Chondrocyte (in vitro differentiated cells): ENCODE results near the gene STAB1. TPM values are rescaled to one million over a fixed set of nuclear protein-coding genes. Genes with fewer than 3 reads are reported as not detected.

Source experiments
- DNase-seq: peaks from one replicate; pipeline ENCODE4 v3.0.0; 2021; ENCODE audit warnings: mixed read lengths, low spot score
- H3K27ac Mint-ChIP-seq: one replicate; pipeline ENCODE4 v1.8.0; 2021; ENCODE audit warnings: mild to moderate bottlenecking, moderate library complexity, mixed read lengths; ENCODE audit not compliant: unreplicated experiment
- H3K27me3 Mint-ChIP-seq: 2 replicates; pipeline ENCODE4 v1.8.0; 2021; ENCODE audit warnings: low read depth, mixed read lengths
- H3K36me3 Mint-ChIP-seq: 2 replicates; pipeline ENCODE4 v1.8.0; 2021; ENCODE audit warnings: low read depth, mixed read lengths
- H3K4me1 Mint-ChIP-seq: 2 replicates; pipeline ENCODE4 v1.8.0; 2021; ENCODE audit warnings: low read depth, mild to moderate bottlenecking, mixed read lengths
- H3K4me3 Mint-ChIP-seq: one replicate; pipeline ENCODE4 v1.8.0; 2021; ENCODE audit warnings: mild to moderate bottlenecking, moderate library complexity, mixed read lengths; ENCODE audit not compliant: unreplicated experiment
- H3K9me3 Mint-ChIP-seq: 2 replicates; pipeline ENCODE4 v1.8.0; 2021; ENCODE audit warnings: low read depth, mixed read lengths
- CTCF ChIP-seq: fragments of 200-600 bp; sonication (generic); IDR thresholded peaks from 2 replicates; pipeline ENCODE4 v1.5.0; 2021; ENCODE audit warnings: antibody characterized with exemption, mild to moderate bottlenecking, moderate library complexity
- total RNA-seq: library from RNA; stranded (reverse); gene quantifications from 3 replicates; pipeline ENCODE4 v1.2.1, GENCODE V29; 2021

STAB1 gene
- total RNA-seq, 1 donor from 2014 or later = not detected

- DNase-seq = no peak
- H3K4me3 Mint-ChIP-seq = no peak overlapping the region
- H3K4me1 Mint-ChIP-seq = peaks cover 4% of the 10 kb centered on the region
- no peaks in the 10 kb centered on the region for H3K27me3 Mint-ChIP-seq
- no peak for TF ChIP-seq CTCF
- peaks cover 21% of the 10 kb centered on the region for H3K36me3 Mint-ChIP-seq
- no peaks in the 10 kb centered on the region for H3K9me3 Mint-ChIP-seq
- H3K27ac Mint-ChIP-seq = no peak overlapping the region
These were observed 1.7 kb upstream of the STAB1 start for GRCh38 chr3:52493232-52494017.

DNA sequence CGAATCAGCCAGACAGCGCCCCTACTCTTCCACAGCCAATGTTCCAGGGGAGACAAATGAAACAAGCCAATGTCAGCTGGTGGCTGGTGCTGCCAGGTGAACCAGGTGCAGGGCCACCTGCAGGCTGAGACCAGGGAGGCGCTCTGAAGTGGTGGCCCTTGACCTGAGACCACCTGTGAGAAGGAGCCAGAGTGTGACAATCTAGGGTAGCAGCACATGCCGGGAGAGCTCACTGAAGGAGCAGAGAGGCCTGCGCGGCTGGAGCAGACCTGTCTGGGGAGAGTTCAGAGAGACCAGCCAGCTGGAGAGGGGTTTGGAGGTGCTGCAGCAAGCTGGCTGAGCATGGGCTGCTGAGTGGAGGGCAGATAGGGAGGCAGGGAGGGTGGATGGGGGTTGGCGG is 693 bp upstream of the STAB1 start:
- Mint-ChIP-seq H3K9me3 (no peaks in the 10 kb centered on the region), H3K4me3 (no peak overlapping the region), H3K27me3 (no peaks in the 10 kb centered on the region), H3K27ac (no peak overlapping the region), H3K4me1 (peaks cover 4% of the 10 kb centered on the region), H3K36me3 (peaks cover 19% of the 10 kb centered on the region)
- DNase-seq = no peak
- no peak for TF ChIP-seq CTCF

DNA sequence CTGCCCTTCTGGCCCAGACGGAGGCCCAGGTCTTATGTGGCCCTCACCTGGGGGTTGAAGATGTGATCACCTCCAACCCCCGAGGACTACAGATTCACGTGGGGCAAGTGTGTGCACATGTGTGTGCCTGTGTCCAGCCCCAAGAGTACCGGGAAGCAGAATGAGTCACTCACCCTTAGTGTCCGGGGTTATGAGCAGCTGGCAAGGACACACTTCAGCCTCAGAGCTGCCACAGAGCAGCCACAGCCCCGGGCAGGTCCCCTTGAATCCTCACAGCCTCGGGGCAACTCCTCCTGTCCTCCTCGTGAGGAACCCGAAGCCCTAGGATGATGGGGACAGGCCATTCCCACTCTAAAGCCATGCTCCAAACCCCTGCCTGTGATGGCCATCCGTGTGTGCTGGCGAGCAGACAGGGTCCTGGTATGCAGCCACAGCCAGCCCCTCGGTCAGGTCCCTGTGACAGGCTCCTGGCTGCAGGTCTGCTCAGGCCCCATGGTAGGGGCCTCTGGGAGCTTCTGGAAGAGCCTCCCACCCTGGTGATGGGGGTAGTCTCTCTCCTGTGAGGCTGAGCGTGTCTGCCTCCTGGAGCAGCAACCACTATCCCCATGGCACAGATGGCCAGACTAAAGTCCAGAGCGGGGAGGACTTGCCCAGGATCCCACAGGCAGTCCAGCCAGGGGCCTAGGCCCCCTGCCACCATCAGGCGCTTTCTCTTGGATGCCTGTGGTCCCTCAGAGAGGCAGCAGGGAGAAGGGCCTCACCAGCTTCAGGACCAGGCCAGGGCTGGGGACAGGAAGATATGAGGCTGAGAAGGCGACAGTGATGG is 852 bp downstream of the STAB1 start:
- Mint-ChIP-seq H3K27ac (no peak overlapping the region), H3K4me3 (no peak overlapping the region), H3K4me1 (no peaks in the 10 kb centered on the region), H3K27me3 (no peaks in the 10 kb centered on the region), H3K9me3 (no peaks in the 10 kb centered on the region), H3K36me3 (peaks cover 14% of the 10 kb centered on the region)
- no peak for DNase-seq
- no peak for TF ChIP-seq CTCF

GRCh38 chr3:52498137-52499054 is 3.3 kb downstream of the STAB1 start:
- H3K4me3 Mint-ChIP-seq = no peak overlapping the region
- no peak overlapping the region for H3K27ac Mint-ChIP-seq
- DNase-seq = no peak
- H3K36me3 Mint-ChIP-seq = no peaks in the 10 kb centered on the region
- H3K27me3 Mint-ChIP-seq = no peaks in the 10 kb centered on the region
- H3K9me3 Mint-ChIP-seq = no peaks in the 10 kb centered on the region
- no peak for TF ChIP-seq CTCF
- H3K4me1 Mint-ChIP-seq = no peaks in the 10 kb centered on the region

DNA sequence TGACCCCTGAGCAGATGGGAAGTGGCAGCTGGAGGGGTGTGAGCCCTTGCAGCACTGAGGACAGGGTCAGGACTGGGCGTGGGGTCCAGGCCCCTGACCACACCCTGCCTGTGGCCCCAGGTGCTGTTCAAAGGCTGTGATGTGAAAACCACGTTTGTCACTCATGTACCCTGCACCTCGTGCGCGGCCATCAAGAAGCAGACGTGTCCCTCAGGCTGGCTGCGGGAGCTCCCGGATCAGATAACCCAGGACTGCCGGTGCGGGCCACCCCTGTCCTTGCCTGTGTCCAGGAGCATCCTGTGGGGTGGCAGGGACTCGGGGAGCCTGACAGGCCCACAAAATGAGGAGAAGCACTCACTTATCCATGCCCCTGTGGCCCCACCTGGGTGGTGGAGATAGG is 5.9 kb downstream of the STAB1 start:
- Mint-ChIP-seq H3K4me1 (no peaks in the 10 kb centered on the region), H3K4me3 (no peak overlapping the region), H3K9me3 (no peaks in the 10 kb centered on the region), H3K27ac (no peak overlapping the region), H3K36me3 (no peaks in the 10 kb centered on the region), H3K27me3 (no peaks in the 10 kb centered on the region)
- no peak for DNase-seq
- TF ChIP-seq CTCF = no peak
